DOHH2 (cell line): ENCODE data around the gene ENDOV.

Experiments used
- CTCF ChIP-seq: fragments of 200-600 bp; sonication (generic); IDR thresholded peaks from one replicate; pipeline ENCODE4 v1.5.1; 2014; ENCODE audit warnings: antibody characterized with exemption, mild to moderate bottlenecking, low read depth, low read length; ENCODE audit not compliant: poor library complexity, severe bottlenecking
- EZH2phosphoT487 ChIP-seq: fragments of 200-600 bp; sonication (generic); IDR thresholded peaks from 2 replicates; pipeline ENCODE4 v1.6.1; 2017; ENCODE audit warnings: borderline replicate concordance, mild to moderate bottlenecking, antibody characterized with exemption, low read length, moderate library complexity, mixed read lengths

- no peak for TF ChIP-seq CTCF
- no peak for TF ChIP-seq EZH2phosphoT487
Measured at GRCh38 chr17:80425835-80426426, 11.0 kb downstream of the ENDOV start.
